ENCODE results near the gene CISTR.

GRCh38 chr12:53781228-53781801 lies 29.5 kb upstream of the CISTR start:
- TF ChIP-seq POLR2A (IDR thresholded peaks at IDR 0.05): no peak
- no peak for TF ChIP-seq CTCF (IDR thresholded peaks at IDR 0.05)
